Endometrial microvascular endothelial cells (primary cell): ENCODE measurements around the gene HSPB6. TPM values are rescaled to one million over a fixed set of nuclear protein-coding genes. Genes with fewer than 3 reads are reported as not detected.

Experiments
- in situ Hi-C: cut with HindIII; loops from 2 replicates; pipeline ENCODE4 v1.10.0; 2017; ENCODE audit warnings: low sequenced_read_pairs, low pct_unique_long_range_greater_than_20kb; ENCODE audit errors: inconsistent ontology term
- total RNA-seq: library from RNA; depleted of rRNA; stranded (reverse); fragments of >200 nt; gene quantifications from one replicate; pipeline ENCODE4 v1.2.3, GENCODE V29; 2015; ENCODE audit errors: inconsistent ontology term

HSPB6 gene
- total RNA-seq, 1 donor from 2014 or later: not detected

GRCh38 chr19:35751839-35752745, 4.7 kb downstream of the HSPB6 start:
- in situ Hi-C loops: no loop called here

- in situ Hi-C loops: no loop called here
These were observed 6.7 kb downstream of the HSPB6 start for GRCh38 chr19:35750167-35750566.

GRCh38 chr19:35748106-35749020, 8.5 kb downstream of the HSPB6 start, which contains the start of gene LIN37:
LIN37 (plus strand) TSS chr19:35748576; CDS start chr19:35748725, 149 bp downstream.
- in situ Hi-C loops: no loop called here

GRCh38 chr19:35746531-35746930, 10.3 kb downstream of the HSPB6 start:
- in situ Hi-C loops: no loop called here

GRCh38 chr19:35746087-35746462, 10.8 kb downstream of the HSPB6 start:
- in situ Hi-C loops: no loop called here

- in situ Hi-C loops: no loop called here
These were observed 11.3 kb downstream of the HSPB6 start, which contains the start of the genes PSENEN and U2AF1L4 for GRCh38 chr19:35745328-35746086. PSENEN (plus strand) TSS chr19:35745651; CDS start chr19:35745931, 280 bp downstream. U2AF1L4 (minus strand) TSS chr19:35745418; CDS start chr19:35745391, 27 bp downstream.

- in situ Hi-C loops: no loop called here
These were observed 12.2 kb downstream of the HSPB6 start for GRCh38 chr19:35744430-35745327.

GRCh38 chr19:35743640-35744429, 13.0 kb downstream of the HSPB6 start:
- in situ Hi-C loops: no loop called here

- in situ Hi-C loops: no loop called here
These were observed 14.6 kb downstream of the HSPB6 start, which contains the start of gene IGFLR1 for GRCh38 chr19:35742121-35742724. IGFLR1 (minus strand) TSS chr19:35742452; CDS start chr19:35741180, 1,272 bp downstream.

- in situ Hi-C loops: no loop called here
These were observed 15.7 kb downstream of the HSPB6 start for GRCh38 chr19:35741203-35741515.

- in situ Hi-C loops: no loop called here
These were observed 16.2 kb downstream of the HSPB6 start for GRCh38 chr19:35740423-35741202.

- in situ Hi-C loops: no loop called here
These were observed 16.8 kb downstream of the HSPB6 start for GRCh38 chr19:35740108-35740422.

- in situ Hi-C loops: no loop called here
These were observed 17.3 kb downstream of the HSPB6 start for GRCh38 chr19:35739275-35740107.

- in situ Hi-C loops: no loop called here
These were observed 18.0 kb downstream of the HSPB6 start for GRCh38 chr19:35738887-35739229.
